Measurements from ENCODE around the gene VPS37C. TPM values are rescaled to one million over a fixed set of nuclear protein-coding genes. Genes with fewer than 3 reads are reported as not detected.

The VPS37C gene
- total and polyA plus RNA-seq, 2 experiments from 2014 or later, result 13.1 to 13.4 TPM

DNA sequence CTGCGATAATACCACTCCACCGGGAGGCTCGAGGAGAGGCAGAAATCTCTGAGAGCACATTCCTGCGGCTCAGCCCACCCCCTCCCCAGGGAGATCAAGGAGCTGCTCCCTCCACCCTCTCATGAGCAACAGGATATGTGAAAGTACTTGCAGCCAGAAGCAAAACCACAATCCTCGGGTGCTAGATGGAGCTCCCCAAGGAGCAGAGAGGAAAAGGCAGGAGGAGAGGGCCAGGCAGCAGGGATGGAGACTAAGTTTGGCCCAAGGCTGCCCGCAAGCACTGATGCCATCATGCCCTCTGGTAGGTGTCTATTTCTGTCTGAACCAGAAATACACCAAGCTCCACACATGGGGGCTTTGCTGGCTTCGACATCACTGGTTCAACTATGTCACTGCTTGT lies 22.3 kb downstream of the VPS37C start:
- no peaks in the 10 kb centered on the region for H4K20me1 ChIP-seq (ENCODE audit: insufficient read depth)
- H3K4me2 ChIP-seq (ENCODE audit: unreplicated experiment), result peak overlapping the region; percentile 66
- no peaks in the 10 kb centered on the region for H3K27me3 ChIP-seq (replicated peaks; ENCODE audit: insufficient read depth)
- H3K9me3 ChIP-seq (ENCODE audit: low read depth), result no peaks in the 10 kb centered on the region
- H3K79me2 ChIP-seq (ENCODE audit: insufficient read depth), result peaks cover 43% of the 10 kb centered on the region
- H3K9ac ChIP-seq, result no peak overlapping the region
- DNase-seq, result peak; percentile 81
- H3K4me1 ChIP-seq (ENCODE audit: insufficient read depth), result peaks cover 20% of the 10 kb centered on the region
- H3K9me2 ChIP-seq (ENCODE audit: insufficient read depth), result no peaks in the 10 kb centered on the region
- H3K27ac ChIP-seq, result peak overlapping the region; percentile 7; the same call in 1 of the 2 replicates
- WGBS, 2 experiments (ENCODE audit: low coverage in 1 of 2, low lambda C conversion rate in 2 of 2, missing lambda C conversion rate in 2 of 2), result 16 to 25% methylated on average over 7 of the region's 7 CpGs
- H3F3A ChIP-seq (ENCODE audit: insufficient read depth), result peaks cover 14% of the 10 kb centered on the region; the same call in 1 of the 2 replicates
- H3K36me3 ChIP-seq (ENCODE audit: low read depth), result no peaks in the 10 kb centered on the region
- H3K4me3 ChIP-seq, result 0 out of 2 replicates have a peak overlapping the region, but pooled peaks have one; percentile 24
- in situ Hi-C loops (cut with MboI), result no loop called here
- no peak overlapping the region for H2AFZ ChIP-seq
- no peak for TF ChIP-seq EZH2phosphoT487 (IDR thresholded peaks at IDR 0.05; ENCODE audit: insufficient read depth, low read depth)
- no peak for TF ChIP-seq EZH2 (IDR thresholded peaks at IDR 0.05; ENCODE audit: insufficient read depth, poor library complexity, severe bottlenecking)

DNA sequence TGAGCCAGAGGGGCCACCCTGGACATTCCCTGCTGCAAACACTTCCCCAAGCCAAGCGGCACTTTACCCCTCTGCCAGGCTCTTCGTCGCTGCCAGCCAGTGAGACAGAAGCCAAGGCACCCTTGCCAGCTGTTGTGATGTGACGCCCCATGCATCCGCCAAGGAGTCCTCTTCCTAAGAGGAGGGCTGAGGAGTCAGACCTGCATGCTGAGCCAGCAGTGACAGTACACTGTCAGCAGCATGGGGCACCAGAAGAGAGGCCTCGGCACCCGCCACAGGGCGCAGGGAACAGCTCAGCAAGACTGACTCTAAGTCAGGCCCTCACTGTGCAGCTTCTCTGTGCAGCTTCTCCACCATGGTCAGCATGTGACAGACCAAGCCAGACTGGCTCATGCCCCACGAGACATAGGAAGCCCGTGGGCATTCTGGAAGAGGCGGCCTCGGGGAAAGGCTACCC lies 26.4 kb downstream of the VPS37C start:
- 78 to 82% methylated on average over 12 of the region's 12 CpGs for WGBS, 2 experiments (ENCODE audit: low coverage in 1 of 2, low lambda C conversion rate in 2 of 2, missing lambda C conversion rate in 2 of 2)
- in situ Hi-C loops (cut with MboI), result no loop called here

DNA sequence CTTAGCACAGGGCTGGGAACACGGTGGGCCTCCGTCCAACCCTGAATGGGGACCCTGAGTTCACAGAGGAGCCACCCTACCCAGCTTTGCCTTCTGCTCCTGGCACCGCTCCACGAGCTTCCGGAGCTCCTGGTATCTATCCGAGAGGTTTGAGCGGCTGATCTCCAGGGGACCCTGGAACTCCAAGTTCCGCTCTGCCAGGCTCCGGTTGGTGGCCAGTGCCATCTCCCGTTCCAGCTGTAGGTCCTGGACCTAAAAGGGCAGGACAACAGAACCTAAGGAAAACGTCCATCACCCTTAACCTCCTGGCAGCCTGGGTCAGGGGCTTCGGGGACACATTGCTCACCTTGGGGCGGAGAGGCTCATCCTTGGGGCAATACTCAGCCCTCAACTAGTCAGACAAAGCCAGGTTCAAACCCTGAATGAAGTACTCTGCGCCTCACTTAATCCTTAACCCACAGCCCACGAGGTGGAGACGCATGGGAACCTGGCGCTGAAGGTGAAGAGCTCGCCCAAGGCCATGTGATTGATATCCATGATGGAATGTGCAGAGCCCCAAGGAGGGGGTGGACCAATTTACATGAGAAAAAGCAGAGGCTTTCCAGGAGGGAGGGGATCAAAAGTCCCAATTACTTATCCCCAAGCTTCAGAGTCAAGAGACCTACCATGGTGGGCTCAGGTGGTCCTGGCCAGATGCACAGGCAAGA lies 27.1 kb downstream of the VPS37C start:
- Histone ChIP-seq H3K79me2 (ENCODE audit: insufficient read depth) (0 out of 2 replicates have a peak, but pooled peaks cover 5% of the 10 kb centered on the region), H3K4me2 (ENCODE audit: unreplicated experiment) (no peak overlapping the region), H4K20me1 (ENCODE audit: insufficient read depth) (no peaks in the 10 kb centered on the region), H2AFZ (no peak overlapping the region), H3K9me3 (ENCODE audit: low read depth) (no peaks in the 10 kb centered on the region), H3F3A (ENCODE audit: insufficient read depth) (peaks cover 20% of the 10 kb centered on the region), H3K4me1 (ENCODE audit: insufficient read depth) (peaks cover 11% of the 10 kb centered on the region), H3K9ac (no peak overlapping the region), H3K27me3 (replicated peaks; ENCODE audit: insufficient read depth) (no peaks in the 10 kb centered on the region), H3K4me3 (no peak overlapping the region), H3K27ac (no peak overlapping the region), H3K9me2 (ENCODE audit: insufficient read depth) (no peaks in the 10 kb centered on the region), H3K36me3 (ENCODE audit: low read depth) (no peaks in the 10 kb centered on the region)
- in situ Hi-C loops (cut with MboI), result no loop called here
- WGBS, 2 experiments (ENCODE audit: low coverage in 1 of 2, low lambda C conversion rate in 2 of 2, missing lambda C conversion rate in 2 of 2), result 94% methylated on average over 16 to 18 of the region's 18 CpGs
- TF ChIP-seq EZH2phosphoT487 (IDR thresholded peaks at IDR 0.05; ENCODE audit: insufficient read depth, low read depth) (no peak), EZH2 (IDR thresholded peaks at IDR 0.05; ENCODE audit: insufficient read depth, poor library complexity, severe bottlenecking) (no peak)
- DNase-seq, result no peak

More for the DNA sequence above, 26.4 kb downstream of the VPS37C start:
- Histone ChIP-seq H3K9ac (no peak overlapping the region), H3F3A (ENCODE audit: insufficient read depth) (peaks cover 19% of the 10 kb centered on the region), H3K79me2 (ENCODE audit: insufficient read depth) (peaks cover 12% of the 10 kb centered on the region), H2AFZ (no peak overlapping the region), H3K9me3 (ENCODE audit: low read depth) (no peaks in the 10 kb centered on the region), H3K4me3 (no peak overlapping the region), H4K20me1 (ENCODE audit: insufficient read depth) (no peaks in the 10 kb centered on the region), H3K4me2 (ENCODE audit: unreplicated experiment) (no peak overlapping the region), H3K4me1 (ENCODE audit: insufficient read depth) (peaks cover 18% of the 10 kb centered on the region), H3K36me3 (ENCODE audit: low read depth) (no peaks in the 10 kb centered on the region), H3K9me2 (ENCODE audit: insufficient read depth) (no peaks in the 10 kb centered on the region), H3K27ac (no peak overlapping the region), H3K27me3 (replicated peaks; ENCODE audit: insufficient read depth) (no peaks in the 10 kb centered on the region)
- TF ChIP-seq EZH2phosphoT487 (IDR thresholded peaks at IDR 0.05; ENCODE audit: insufficient read depth, low read depth), result no peak
- no peak for DNase-seq

DNA sequence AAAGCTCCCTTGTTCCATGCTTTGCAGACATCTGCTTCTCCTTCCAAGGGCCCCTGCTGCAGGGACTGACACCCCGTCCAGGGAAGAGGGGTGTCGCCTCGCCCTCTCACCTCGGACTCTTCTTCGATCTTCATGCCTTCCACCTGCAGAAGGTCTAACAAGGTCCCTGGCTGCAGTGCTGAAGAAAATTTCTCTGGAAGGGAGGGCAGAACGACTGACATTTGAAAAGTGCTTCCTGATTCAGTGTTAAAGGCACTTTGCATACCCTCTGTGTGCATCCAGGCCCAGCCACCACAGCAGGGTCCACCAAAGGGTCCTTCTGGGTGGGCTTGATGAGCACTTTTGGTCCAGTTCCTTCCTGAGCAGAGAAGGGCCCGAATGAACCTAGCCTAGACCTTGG lies 28.1 kb downstream of the VPS37C start:
- Histone ChIP-seq H4K20me1 (ENCODE audit: insufficient read depth) (no peaks in the 10 kb centered on the region), H3K4me3 (no peak overlapping the region), H3K79me2 (ENCODE audit: insufficient read depth) (0 out of 2 replicates have a peak, but pooled peaks cover 5% of the 10 kb centered on the region), H3K36me3 (ENCODE audit: low read depth) (no peaks in the 10 kb centered on the region), H3K27me3 (replicated peaks; ENCODE audit: insufficient read depth) (no peaks in the 10 kb centered on the region), H3K9me2 (ENCODE audit: insufficient read depth) (no peaks in the 10 kb centered on the region), H3K9me3 (ENCODE audit: low read depth) (no peaks in the 10 kb centered on the region), H3K4me2 (ENCODE audit: unreplicated experiment) (no peak overlapping the region), H3K9ac (no peak overlapping the region), H2AFZ (no peak overlapping the region), H3K4me1 (ENCODE audit: insufficient read depth) (0 out of 2 replicates have a peak, but pooled peaks cover 2% of the 10 kb centered on the region), H3F3A (ENCODE audit: insufficient read depth) (peaks cover 20% of the 10 kb centered on the region), H3K27ac (no peak overlapping the region)
- WGBS, 2 experiments (ENCODE audit: low coverage in 1 of 2, low lambda C conversion rate in 2 of 2, missing lambda C conversion rate in 2 of 2), result 79 to 85% methylated on average over 7 of the region's 7 CpGs
- in situ Hi-C loops (cut with MboI), result no loop called here
- no peak for DNase-seq
- TF ChIP-seq EZH2 (IDR thresholded peaks at IDR 0.05; ENCODE audit: insufficient read depth, poor library complexity, severe bottlenecking) (no peak), EZH2phosphoT487 (IDR thresholded peaks at IDR 0.05; ENCODE audit: insufficient read depth, low read depth) (no peak)
